Measurements from ENCODE around the gene MRPL54. TPM values are rescaled to one million over a fixed set of nuclear protein-coding genes. Genes with fewer than 3 reads are reported as not detected.
"Not testable (repeated sequence)": the region's sequence is repeated elsewhere in the genome, so short reads cannot be mapped to it uniquely, and the experiment has no call there.

MRPL54 gene
- total RNA-seq, 2 donors from 2014 or later, result 45.3 to 58.8 TPM

GRCh38 chr19:3765121-3765520 is 2.6 kb downstream of the MRPL54 start:
- intact Hi-C loops (cut with DNase I), result no loop called here
- DNase-seq (ENCODE audit: low spot score), result no peak

DNA sequence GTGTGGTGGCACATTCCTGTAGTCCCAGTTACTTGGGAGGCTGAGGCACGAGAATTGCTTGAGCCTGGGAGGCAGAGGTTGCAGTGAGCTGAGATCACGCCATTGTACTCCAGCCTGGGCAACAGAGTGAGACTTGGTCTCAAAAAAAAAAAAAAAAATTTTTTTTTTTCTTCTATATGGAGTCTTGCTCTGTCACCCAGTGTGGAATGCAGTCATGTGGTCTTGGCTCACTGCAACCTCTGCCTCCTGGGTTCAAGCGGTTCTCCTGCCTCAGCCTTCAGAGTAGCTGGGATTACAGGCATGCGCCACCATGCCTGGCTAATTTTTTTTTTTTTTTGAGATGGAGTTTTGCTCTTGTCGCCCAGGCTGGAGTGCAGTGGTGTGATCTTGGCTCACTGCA is 3.3 kb downstream of the MRPL54 start:
- DNase-seq (ENCODE audit: low spot score); intact Hi-C loops (cut with DNase I): not testable (repeated sequence)

DNA sequence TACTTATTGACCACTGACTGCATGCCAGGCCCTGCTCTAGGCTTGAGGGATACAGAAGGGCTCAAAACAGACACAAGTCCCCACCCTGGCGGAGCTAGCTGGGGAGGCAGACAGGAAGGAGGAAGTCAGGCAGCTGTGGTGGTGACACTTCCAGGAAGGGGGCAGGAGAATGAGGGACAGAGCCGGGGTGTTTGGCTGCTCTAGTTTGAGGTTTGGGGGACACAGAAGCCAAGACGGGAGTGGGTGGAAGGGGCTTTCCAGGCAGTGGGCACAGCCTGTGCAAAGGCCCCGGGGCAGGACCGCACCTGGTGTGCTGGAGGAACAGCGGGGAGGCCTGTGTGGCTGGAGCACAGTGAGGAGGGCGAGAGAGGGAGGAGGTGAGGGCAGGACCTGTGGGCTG is 4.0 kb downstream of the MRPL54 start:
- no peak for DNase-seq (ENCODE audit: low spot score)
- intact Hi-C loops (cut with DNase I), result no loop called here

DNA sequence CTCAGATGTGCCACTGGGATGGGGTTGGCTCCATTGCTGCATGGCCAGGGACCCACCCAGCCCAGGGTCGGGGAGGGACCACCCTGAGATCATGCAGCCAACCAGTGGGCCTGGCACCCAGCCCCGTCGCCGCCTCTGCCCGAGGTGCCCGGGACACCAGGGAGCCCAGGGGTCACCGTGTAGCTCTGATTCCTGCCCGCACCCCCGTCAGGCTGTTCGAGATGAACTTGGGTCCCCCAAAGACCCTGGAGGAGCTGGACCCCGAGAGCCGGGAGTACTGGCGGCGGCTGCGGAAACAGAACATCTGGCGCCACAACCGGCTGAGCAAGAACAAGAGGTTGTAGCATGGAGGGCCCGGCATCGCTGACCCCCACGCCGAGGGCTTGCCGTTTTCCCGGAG is 4.6 kb downstream of the MRPL54 start:
- DNase-seq (ENCODE audit: low spot score), result no peak
- intact Hi-C loops (cut with DNase I), result no loop called here

DNA sequence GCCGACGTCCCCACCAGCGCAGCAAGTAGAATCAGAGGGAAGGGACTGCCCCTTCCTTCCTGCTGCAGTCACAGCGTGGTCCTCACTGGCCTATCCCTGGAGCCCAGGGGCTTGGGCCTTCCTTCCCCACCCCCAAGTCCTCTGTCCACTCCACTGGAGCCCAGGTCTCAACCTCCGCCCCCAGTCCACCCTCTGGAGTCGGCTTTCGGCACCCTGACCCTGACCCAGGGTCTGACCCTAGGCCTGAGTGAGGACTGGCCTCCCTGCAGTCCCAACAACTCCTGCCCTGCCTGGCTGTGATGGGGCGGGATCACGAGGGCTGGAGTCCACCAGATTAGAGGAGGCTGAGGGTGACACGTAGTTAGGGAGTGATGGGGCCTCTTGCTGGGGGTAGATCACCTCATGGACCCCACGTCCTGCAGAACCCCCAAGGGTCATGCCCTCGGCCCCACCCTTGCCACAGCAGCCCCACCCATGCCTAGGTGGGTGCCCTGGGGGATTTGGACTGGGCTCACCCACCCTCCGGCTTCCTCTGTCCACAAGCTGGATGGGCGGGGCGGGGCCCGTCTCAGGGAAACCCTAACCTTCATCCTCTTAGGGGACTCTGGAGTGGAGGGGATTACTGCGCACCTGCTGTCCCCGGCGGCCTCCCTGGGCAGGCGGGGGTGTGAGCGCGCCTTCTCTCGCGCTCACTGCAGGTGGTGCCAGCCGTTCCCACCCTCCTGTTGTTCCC is 5.7 kb downstream of the MRPL54 start:
- intact Hi-C loops (cut with DNase I), result no loop called here
- DNase-seq (ENCODE audit: low spot score), result no peak

- intact Hi-C loops (cut with DNase I), result no loop called here
- no peak for DNase-seq (ENCODE audit: low spot score)
Observed at GRCh38 chr19:3768748-3769099, 6.2 kb downstream of the MRPL54 start.

DNA sequence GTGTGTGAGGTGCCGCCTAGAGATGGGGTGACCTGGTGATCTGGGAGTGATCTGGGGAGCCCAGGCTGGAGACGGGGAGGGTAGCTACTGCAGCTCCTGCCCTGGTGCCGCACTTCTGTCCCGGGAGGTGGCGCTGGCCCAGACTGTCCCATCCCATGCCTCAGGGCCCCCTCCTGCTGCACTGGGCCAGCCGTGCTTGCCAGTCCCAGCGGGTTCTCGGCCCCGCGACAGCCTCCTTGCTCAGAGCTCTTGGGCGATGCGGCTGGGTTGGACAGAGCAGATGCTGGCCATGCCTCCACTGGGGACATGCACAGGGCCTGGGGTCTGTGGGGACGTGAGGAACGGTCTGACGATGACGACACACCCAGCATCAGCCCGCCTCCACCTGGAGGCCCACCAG is 7.0 kb downstream of the MRPL54 start:
- intact Hi-C loops (cut with DNase I), result no loop called here
- no peak for DNase-seq (ENCODE audit: low spot score)

GRCh38 chr19:3770136-3770999 is 7.9 kb downstream of the MRPL54 start:
- DNase-seq (ENCODE audit: low spot score), result no peak
- intact Hi-C loops (cut with DNase I), result no loop called here

DNA sequence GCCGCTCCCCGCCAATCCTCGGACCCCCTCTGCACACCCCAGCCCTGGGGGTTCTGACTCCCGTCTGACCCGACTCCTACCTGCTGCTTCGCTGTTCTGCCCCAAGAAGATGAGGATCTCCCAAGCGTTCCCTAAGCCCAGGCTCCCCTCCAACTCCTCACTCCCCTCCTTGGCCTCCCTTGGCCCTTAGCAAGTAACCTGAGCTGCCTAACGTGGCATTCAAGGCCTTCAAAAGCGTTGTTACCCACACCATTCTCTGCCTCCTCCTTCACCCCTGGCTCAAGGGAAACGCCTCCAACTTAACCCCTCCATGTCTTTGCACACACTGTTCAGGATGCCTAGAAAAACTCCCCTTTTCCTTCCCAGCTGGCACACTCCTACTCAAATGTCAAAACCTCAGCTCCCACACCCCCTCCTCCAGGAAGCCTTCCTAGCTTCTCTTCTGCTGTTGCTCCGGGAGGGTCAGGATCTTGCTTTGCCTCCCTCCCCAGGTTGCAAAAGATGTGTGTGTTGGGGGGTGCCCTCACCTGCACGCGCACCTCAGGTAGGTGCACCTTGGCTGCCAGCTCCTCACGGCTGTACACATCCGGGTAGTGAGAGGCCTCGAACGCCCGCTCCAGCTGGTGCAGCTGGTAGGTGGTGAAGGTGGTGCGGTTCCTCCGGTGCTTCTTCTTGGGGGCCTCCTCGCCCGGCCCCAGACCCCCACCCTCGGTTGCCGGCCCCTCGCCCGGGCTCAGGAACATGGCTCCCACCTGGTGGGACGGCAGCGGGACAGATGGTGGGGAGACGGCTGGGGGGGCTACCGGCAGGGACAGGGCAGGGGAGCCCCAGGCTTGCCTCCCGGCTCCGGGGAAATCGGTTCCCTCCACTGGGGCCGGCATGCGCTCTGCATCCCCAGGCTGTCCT is 8.8 kb downstream of the MRPL54 start:
- intact Hi-C loops (cut with DNase I), result no loop called here
- no peak for DNase-seq (ENCODE audit: low spot score)

GRCh38 chr19:3771906-3772455 is 9.5 kb downstream of the MRPL54 start, which contains the start of gene RAX2:
TSS of gene RAX2 (minus strand) at chr19:3772228. CDS start at chr19:3771742, 486 bp downstream.
- DNase-seq (ENCODE audit: low spot score), result no peak
- intact Hi-C loops (cut with DNase I), result no loop called here

GRCh38 chr19:3773814-3774515 is 11.5 kb downstream of the MRPL54 start:
- no peak for DNase-seq (ENCODE audit: low spot score)
- intact Hi-C loops (cut with DNase I), result no loop called here

DNA sequence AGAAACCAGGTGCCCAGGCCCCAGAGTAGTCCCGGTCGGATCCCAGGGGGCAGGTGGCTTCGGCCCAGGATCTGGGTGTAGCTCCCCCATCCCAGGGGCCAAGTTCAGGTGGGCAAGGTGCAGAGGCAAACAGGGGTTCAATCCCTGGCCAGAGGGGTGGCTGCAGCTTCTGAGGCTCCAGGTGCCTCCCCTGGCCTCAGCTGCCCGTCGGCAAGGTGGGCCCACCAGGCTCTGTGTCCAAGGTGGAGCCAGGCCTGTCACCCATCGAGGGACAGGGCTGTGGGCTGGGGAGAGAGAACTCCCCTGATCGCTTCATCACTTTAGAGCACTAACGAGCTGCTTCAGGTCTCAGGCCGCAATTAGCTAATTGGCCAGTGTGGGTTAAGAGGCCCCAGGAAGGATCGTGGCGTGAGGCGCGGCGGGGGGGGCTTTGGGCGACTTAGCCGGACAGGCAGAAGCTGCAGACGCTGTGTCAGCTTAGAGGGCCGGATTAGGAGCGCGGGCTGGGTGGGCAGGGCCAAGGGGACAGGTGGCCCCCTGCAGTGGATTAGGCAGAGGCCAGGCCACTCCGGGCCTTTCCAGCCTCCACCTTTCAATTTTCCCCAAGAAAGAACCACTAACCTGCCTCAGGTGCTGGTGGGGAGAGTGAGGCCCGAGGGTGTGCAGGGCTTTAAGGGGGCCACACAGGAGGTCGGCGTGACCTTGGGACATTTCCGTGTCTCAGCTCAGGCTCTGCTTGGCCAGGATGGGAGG is 12.3 kb downstream of the MRPL54 start:
- no peak for DNase-seq (ENCODE audit: low spot score)
- intact Hi-C loops (cut with DNase I), result no loop called here

DNA sequence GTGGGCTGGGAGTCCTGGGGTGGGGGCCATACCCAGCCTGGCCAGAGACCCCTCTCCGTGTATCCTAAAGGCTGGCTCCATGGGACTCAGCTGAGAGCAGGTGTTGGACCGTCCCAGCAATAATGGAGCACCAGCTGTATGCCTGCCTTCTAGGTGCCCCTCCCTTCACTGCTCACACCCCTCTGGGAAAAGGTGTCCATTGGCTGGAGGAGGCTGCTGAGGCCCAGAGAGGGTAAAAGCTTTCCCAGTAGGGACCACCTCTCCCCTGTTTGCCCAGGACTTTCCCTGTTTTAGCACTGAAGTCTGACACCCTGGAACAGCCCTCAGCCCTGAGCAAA is 12.9 kb downstream of the MRPL54 start:
- intact Hi-C loops (cut with DNase I), result no loop called here
- no peak for DNase-seq (ENCODE audit: low spot score)

- intact Hi-C loops (cut with DNase I), result no loop called here
- DNase-seq (ENCODE audit: low spot score), result no peak
Observed at GRCh38 chr19:3775831-3776230, 13.3 kb downstream of the MRPL54 start.

- intact Hi-C loops (cut with DNase I), result no loop called here
- DNase-seq (ENCODE audit: low spot score), result no peak
Observed at GRCh38 chr19:3776479-3777040, 14.1 kb downstream of the MRPL54 start.

DNA sequence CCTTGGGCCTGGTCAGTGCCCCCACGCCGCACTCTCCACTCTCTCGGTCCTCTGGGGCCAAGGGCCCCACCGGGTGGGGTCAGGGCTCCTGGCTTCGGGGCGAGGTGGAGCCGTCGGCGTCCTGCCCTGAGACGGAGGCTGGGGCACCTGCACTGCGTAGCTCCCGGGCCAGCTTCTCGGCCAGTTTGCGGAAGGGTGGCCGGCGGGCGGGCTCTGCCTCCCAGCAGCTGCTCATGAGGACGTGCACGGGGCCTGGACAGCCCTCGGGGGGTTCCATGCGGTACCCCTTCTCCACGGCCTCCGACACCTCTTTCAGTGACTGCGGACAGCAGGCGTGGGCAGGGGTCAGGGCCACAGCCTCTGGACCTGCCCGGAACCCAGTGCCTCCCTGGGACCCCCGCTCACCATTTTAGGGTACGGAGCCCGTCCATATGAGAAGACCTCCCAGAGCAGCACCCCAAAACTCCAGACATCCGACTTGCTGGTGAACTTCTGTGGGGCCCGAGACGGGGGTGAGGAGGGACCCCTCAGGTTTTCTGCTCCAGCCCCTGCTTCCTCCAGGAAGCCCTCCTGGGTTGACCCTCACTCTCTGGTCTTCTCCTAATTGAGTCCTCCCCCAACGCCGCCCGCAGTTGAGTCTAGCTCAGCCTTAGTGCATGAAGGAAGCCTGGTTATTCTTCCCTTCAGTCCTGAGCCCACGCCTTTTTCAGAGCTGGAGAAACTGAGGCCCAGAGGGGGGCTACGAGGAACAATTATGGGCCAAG is 15.8 kb downstream of the MRPL54 start:
- no peak for DNase-seq (ENCODE audit: low spot score)

More for the DNA sequence above, 15.8 kb downstream of the MRPL54 start:
- intact Hi-C loops (cut with DNase I), result no loop called here

Measured in posterior vena cava (tissue), 2 donors.